ENCODE data around the gene IL32. TPM values are rescaled to one million over a fixed set of nuclear protein-coding genes. Genes with fewer than 3 reads are reported as not detected.

The IL32 gene
- total RNA-seq, 2 experiments from 2014 or later, result 378 to 383 TPM

DNA sequence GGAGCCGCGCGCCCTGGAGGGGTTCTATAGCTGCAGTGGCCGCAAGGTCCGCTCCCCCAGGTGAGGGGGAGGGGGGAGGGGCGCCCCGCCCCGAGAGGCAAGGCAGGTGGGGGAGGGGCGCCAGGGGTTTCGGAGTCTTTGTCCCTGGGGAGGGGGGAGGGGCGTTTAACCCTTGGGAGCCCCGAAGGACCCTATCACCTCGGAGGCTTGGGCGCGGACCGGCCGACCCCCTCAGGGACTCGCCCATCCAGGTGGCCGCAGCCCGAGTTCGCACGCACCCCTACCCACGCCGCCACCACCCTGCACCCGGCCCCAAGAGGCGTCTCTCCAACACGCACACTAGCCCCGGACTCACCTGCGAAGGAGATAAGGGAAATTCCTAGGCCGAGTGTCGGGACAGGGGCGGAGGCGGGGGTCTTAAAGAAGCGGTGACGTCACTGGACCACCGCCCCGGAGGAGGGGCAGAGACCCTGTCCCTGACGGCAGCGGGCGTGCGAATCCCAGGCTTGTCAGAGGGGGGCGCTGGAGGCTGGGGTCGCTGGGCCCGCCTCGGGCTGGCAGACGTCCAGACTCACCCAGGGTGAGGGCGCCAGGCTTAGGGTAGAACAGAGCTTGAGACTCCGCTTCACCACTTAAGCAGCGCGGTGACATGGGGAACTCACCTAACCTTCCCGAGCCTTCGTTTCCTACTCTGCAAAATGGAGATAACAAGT, 47.5 kb upstream of the IL32 start, which contains the start of gene CLDN6:
Gene CLDN6, minus strand, starts transcription at position 390 of the 713 bp plus-strand sequence. CDS start 2,162 bp downstream, outside the sequence.
- Histone ChIP-seq H3K27ac (ENCODE audit: low read depth in 1 of 2, low read length in 2 of 2) (no peak within 1 kb of the TSS), H3K27me3 (ENCODE audit: control insufficient read depth in 1 of 2, insufficient read depth in 2 of 2, low read length in 2 of 2) (peaks cover 4 to 8% of the 10 kb centered on the region in 2 experiments), H3K9me3 (ENCODE audit: control insufficient read depth in 1 of 2, insufficient read depth in 1 of 2, low read length in 2 of 2) (peaks cover 0 to 5% of the 10 kb centered on the region in 2 experiments), H3K36me3 (ENCODE audit: insufficient read depth, low read length) (no peaks in the 10 kb centered on the region), H3K4me3 (ENCODE audit: low read length) (no peak within 1 kb of the TSS), H3K4me1 (ENCODE audit: insufficient read depth, low read length) (peaks cover 49% of the 10 kb centered on the region)
- intact Hi-C loops (cut with DNase I, micrococcal nuclease), result no loop called here
- ATAC-seq (ENCODE audit: poor library complexity) (no peak), DNase-seq (peak in 4 of 14 experiments; percentile 27 to 64 (median 56))
- ChIA-PET POLR2A (no interaction called here), CTCF (interaction anchor here (0.9 to 5.4 kb wide), 4 partner anchors 10 to 112 kb away, joined by 3 to 38 read pairs (median 6); no protein-coding TSS in a partner anchor)
- Mint-ChIP-seq H3K36me3 (ENCODE audit: low read depth) (no peaks in the 10 kb centered on the region), H3K9me3 (no peaks in the 10 kb centered on the region), H3K4me3 (peak within 1 kb of the TSS; percentile 63), H3K27ac (no peak within 1 kb of the TSS), H3K27me3 (peaks cover 10% of the 10 kb centered on the region), H3K4me1 (ENCODE audit: low read depth) (peaks cover 35% of the 10 kb centered on the region)
- TF ChIP-seq, protein P1, sequence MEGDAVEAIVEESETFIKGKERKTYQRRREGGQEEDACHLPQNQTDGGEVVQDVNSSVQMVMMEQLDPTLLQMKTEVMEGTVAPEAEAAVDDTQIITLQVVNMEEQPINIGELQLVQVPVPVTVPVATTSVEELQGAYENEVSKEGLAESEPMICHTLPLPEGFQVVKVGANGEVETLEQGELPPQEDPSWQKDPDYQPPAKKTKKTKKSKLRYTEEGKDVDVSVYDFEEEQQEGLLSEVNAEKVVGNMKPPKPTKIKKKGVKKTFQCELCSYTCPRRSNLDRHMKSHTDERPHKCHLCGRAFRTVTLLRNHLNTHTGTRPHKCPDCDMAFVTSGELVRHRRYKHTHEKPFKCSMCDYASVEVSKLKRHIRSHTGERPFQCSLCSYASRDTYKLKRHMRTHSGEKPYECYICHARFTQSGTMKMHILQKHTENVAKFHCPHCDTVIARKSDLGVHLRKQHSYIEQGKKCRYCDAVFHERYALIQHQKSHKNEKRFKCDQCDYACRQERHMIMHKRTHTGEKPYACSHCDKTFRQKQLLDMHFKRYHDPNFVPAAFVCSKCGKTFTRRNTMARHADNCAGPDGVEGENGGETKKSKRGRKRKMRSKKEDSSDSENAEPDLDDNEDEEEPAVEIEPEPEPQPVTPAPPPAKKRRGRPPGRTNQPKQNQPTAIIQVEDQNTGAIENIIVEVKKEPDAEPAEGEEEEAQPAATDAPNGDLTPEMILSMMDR (IDR thresholded peaks at IDR 0.05), result no peak

DNA sequence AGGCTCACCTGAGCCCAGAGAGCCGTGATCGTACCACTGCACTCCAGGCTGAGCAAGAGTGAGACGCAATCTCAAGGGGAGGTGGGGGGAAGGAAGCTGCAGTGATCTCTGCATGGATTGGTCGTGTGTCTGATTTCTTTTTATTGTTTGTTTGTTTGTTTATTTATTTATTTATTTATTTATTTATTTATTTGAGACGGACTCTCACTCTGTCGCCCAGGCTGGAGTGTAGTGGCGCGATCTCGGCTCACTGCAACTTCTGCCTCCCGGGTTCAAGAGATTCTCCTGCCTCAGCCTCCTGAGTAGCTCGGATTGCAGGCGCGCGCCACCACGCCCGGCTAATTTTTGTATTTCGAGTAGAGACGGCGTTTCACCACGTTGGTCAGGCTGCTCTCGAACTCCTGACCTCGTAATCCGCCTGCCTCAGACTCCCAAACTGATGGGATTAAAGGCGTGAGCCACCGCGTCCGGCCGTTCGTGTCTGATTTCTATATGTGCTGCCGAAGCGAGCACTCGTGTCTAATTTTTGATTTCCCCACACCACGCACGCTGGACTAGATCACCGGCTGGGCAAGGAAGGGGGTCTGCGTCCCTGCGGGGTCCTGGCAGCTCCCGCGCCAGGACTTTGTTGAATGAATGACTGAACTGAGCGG, 45.7 kb upstream of the IL32 start:
- H3K27ac ChIP-seq (ENCODE audit: low read depth in 1 of 2, low read length in 2 of 2), result no peak overlapping the region
- peak overlapping the region; percentile 87 for H3K4me3 Mint-ChIP-seq
- H3K4me3 ChIP-seq (ENCODE audit: low read length), result peak overlapping the region; percentile 63
- peaks cover 3 to 4% of the 10 kb centered on the region in 2 experiments for H3K27me3 ChIP-seq (ENCODE audit: control insufficient read depth in 1 of 2, insufficient read depth in 2 of 2, low read length in 2 of 2)
- ATAC-seq (ENCODE audit: poor library complexity) (no peak), DNase-seq (no peak)
- CTCF ChIA-PET, result interaction anchor here (0.7 to 5.4 kb wide), 7 partner anchors 8 to 110 kb away, joined by 3 to 38 read pairs (median 9); no protein-coding TSS in a partner anchor
- H3K27me3 Mint-ChIP-seq, result peaks cover 4% of the 10 kb centered on the region
- no peaks in the 10 kb centered on the region for H3K9me3 Mint-ChIP-seq
- POLR2A ChIA-PET, result interaction anchor here (0.6 to 3.3 kb wide), 11 partner anchors 10 to 1036 kb away, joined by 3 to 24 read pairs (median 4); partner anchors contain the start of genes NAA60, ZNF213 and ZNF263
- peaks cover 49% of the 10 kb centered on the region for H3K4me1 Mint-ChIP-seq (ENCODE audit: low read depth)
- peak overlapping the region; percentile 51 for H3K27ac Mint-ChIP-seq
- TF ChIP-seq, protein P1 (IDR thresholded peaks at IDR 0.05), result no peak
- H3K9me3 ChIP-seq (ENCODE audit: control insufficient read depth in 1 of 2, insufficient read depth in 1 of 2, low read length in 2 of 2), result no peaks in the 10 kb centered on the region
- H3K4me1 ChIP-seq (ENCODE audit: insufficient read depth, low read length), result peaks cover 66% of the 10 kb centered on the region
- no peaks in the 10 kb centered on the region for H3K36me3 ChIP-seq (ENCODE audit: insufficient read depth, low read length)
- peaks cover 5% of the 10 kb centered on the region for H3K36me3 Mint-ChIP-seq (ENCODE audit: low read depth)
- intact Hi-C loops (cut with DNase I, micrococcal nuclease), result loop anchor here (2.0 to 10.0 kb wide), 3 partner anchors 15 to 435 kb away; no protein-coding TSS in a partner anchor

DNA sequence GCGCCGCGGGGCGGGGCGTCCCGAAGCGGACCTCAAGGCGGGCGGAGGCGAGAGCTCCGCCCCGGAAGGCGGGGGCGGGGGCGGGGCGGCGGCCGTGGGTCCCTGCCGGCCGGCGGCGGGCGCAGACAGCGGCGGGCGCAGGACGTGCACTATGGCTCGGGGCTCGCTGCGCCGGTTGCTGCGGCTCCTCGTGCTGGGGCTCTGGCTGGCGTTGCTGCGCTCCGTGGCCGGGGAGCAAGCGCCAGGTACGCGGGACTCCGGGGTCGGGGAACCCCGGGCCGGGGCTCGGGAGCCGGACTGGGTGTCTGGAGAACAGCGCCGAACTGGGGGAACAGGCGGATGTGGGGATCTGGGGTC, 45.2 kb upstream of the IL32 start, which contains the start of gene TNFRSF12A:
Gene TNFRSF12A, plus strand, starts transcription at position 122 of the 357 bp plus-strand sequence. Its CDS starts 30 bp downstream, at position 152.
- intact Hi-C loops (cut with DNase I, micrococcal nuclease), result loop anchor here (2.0 to 10.0 kb wide), 3 partner anchors 15 to 435 kb away; no protein-coding TSS in a partner anchor
- Histone ChIP-seq H3K27ac (ENCODE audit: low read depth in 1 of 2, low read length in 2 of 2) (peak within 1 kb of the TSS; percentile 35 to 80), H3K4me3 (ENCODE audit: low read length) (peak within 1 kb of the TSS; percentile 63), H3K9me3 (ENCODE audit: control insufficient read depth in 1 of 2, insufficient read depth in 1 of 2, low read length in 2 of 2) (no peaks in the 10 kb centered on the region), H3K36me3 (ENCODE audit: insufficient read depth, low read length) (no peaks in the 10 kb centered on the region), H3K4me1 (ENCODE audit: insufficient read depth, low read length) (peaks cover 69% of the 10 kb centered on the region), H3K27me3 (ENCODE audit: control insufficient read depth in 1 of 2, insufficient read depth in 2 of 2, low read length in 2 of 2) (peaks cover 3 to 4% of the 10 kb centered on the region in 2 experiments)
- POLR2A ChIA-PET, result interaction anchor here (0.7 to 3.3 kb wide), 11 partner anchors 10 to 1036 kb away, joined by 3 to 24 read pairs (median 4); partner anchors contain the start of genes NAA60, PKMYT1, ZNF213 and ZNF263
- DNase-seq (peak in 12 of 14 experiments; percentile 28 to 88 (median 62)), ATAC-seq (ENCODE audit: poor library complexity) (no peak)
- peak within 1 kb of the TSS; percentile 87 for H3K4me3 Mint-ChIP-seq
- peak within 1 kb of the TSS; percentile 78 for H3K27ac Mint-ChIP-seq
- H3K27me3 Mint-ChIP-seq, result peaks cover 4% of the 10 kb centered on the region
- peaks cover 5% of the 10 kb centered on the region for H3K36me3 Mint-ChIP-seq (ENCODE audit: low read depth)
- TF ChIP-seq, protein P1 (IDR thresholded peaks at IDR 0.05), result no peak
- H3K9me3 Mint-ChIP-seq, result no peaks in the 10 kb centered on the region
- CTCF ChIA-PET, result interaction anchor here (0.7 to 5.4 kb wide), 7 partner anchors 8 to 109 kb away, joined by 3 to 38 read pairs (median 6); no protein-coding TSS in a partner anchor
- peaks cover 49% of the 10 kb centered on the region for H3K4me1 Mint-ChIP-seq (ENCODE audit: low read depth)
